Measurements from ENCODE around the gene LPP.

The LPP gene

GRCh38 chr3:188196232-188196990, 42.5 kb downstream of the LPP start:
- DNase-seq (ENCODE audit: low read depth in 2 of 2): no peak

DNA sequence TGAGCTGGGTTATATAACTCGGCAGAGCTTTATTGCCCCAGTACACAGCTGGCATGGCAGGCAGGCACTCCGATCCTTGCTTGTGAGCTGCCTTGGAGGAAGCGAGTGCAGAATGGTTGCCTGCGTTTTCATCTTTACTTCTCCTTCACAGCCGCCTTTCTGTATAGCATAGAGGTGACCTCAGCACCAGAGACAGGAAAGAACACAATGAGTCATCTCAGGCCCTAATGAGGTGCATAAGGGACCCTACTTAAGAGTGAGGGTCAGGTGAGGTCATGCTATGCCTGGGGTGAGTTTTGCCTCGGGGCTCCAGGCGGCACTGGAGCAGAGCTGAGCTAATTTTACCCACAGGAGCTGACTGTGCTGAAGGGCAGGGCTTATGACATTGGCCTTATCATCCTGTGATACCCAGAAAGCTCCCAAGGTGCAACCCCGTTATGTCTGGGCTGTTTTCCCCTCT, 43.5 kb downstream of the LPP start:
- DNase-seq (ENCODE audit: low read depth in 2 of 2): no peak

DNA sequence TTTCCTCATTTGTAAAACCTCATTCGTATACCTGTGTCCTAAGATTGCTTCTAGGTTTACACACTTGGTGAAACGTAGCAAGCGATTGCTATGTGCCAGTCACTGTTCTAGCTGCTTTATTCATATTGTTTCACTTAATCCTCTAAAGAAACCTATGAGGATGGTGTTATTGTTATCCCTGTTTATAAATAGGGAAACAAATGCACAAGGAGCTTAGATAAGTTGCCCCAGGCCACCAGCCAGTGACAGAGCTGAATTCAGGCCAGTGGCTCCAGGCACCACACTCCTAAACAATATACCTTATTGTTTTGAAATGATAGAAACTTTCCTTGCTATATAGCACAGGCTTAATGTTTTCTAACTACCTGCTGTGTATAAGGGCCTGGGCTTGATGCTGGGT, 44.0 kb downstream of the LPP start:
- DNase-seq (ENCODE audit: low read depth in 2 of 2): no peak

DNA sequence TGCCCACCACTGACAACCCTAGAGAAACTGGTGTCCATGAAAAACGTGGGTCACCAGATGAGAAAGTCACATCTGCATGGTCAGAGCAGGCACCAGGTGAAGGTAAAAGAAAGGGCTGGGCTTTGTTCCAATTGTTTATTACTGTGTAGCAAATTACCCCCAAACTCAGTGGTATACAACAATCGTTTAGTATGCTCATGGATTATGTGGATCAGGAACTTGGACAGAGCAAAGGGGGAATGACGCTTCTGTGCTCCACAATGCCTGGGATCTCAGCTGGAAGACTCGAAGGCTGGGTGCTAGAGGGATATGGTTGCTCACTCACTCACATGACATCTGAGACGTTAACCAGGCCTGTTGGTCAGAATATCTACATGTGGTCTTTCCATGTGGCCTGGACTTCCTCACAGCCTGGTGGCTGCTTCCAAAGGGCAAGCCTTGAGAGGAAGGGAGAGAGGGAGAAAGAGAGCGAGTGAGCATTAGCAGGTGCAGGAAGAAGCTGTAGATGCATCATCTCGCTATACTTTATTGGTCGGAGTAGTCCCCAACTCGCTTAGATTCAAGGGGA, 44.9 kb downstream of the LPP start:
- DNase-seq (ENCODE audit: low read depth in 2 of 2): no peak

DNA sequence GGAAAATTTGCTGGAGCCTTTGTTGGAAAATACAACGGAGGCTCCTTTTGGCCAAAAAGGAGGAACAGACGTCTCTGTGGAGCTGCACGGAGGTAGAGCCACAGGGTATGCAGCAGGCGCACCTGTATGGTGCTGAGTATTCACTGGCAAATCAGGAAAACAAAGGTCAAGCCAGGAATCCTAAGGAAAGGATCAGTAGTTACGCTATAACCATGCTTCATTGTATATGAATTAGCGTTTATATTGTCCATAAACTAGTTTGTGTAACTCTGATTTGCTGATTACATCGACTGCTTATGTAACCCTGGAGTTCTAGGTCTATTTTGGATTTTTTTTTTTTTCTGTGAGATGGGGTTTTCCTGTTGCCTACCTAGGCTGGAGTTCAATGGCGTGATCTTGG, 45.4 kb downstream of the LPP start:
- DNase-seq (ENCODE audit: low read depth in 2 of 2): no peak

DNA sequence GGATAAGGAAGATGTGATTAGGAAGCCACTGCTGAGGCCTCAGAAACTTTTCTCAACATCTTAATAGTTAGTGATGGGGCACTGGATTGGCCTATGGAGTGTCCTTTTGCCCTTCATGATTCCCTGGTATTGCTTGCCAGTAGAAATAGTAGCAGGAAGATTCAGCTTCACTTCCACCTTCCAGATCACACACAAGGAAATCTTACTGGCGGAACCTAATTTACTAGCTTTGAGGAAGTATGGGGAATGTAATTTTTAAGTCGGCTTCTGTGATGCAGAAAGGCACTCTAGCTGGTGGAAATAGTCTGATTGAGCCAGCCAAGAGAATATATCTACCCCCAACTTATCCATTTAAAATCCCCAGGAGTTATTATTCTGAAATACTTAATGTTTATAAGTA, 46.5 kb downstream of the LPP start:
- no peak for DNase-seq (ENCODE audit: low read depth in 2 of 2)

DNA sequence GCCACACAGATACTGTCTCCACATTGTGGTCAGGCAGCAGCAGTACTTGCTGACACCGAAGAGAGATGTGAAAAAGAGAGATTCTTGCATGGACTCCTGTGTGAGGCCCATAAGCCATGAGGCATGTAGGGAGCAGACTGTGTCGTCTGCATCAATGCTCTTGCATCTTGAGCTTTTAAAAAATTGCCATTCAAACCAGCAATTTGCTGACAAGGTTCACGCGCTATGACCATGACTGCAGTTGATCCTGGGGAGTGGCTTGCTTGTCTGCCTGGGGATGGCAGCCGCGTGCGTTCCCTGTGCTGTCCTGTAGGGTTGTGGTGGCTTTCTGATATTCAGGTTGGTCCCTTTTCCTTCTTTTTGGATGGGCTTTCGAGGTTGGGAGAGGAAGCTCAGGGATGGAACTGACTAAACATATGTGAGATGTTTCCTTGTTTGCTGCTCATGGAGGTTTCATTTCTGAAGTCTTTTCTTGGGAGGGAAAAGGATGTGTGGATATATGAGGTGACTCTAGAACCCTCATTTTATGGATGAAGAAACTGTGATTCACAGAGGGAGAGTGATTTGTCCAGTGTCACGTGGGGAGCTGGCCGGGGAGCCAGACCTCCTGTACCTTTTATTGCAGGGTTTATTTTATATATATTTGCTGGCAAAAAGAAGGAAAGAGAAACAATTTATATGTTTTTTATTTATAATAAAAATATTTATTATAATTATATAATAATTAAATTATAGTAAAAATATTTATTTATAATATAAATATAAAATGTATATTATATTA, 48.6 kb downstream of the LPP start:
- DNase-seq (ENCODE audit: low read depth in 2 of 2): no peak

GRCh38 chr3:188204526-188204925, 50.6 kb downstream of the LPP start:
- no peak for DNase-seq (ENCODE audit: low read depth in 2 of 2)

DNA sequence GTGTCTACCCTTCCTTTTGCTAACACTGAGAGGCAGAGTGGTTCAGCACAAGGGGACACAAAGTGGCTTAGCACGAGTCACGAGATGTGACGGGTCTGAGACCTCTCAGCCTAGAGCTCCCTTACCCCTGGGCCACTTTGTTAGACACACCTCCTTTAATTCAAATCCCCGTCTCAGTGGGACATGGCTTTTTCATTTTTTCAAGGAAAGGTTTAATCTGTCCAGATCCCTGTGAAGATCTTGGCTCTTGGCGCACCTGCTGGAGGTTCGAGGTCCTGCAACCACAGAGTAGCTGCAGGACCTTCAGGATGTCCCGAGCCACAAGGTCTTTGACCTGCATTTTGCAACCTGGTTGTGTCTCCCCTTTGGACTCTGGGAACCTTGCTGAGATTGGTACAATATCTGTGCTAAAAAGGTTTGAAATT, 52.0 kb downstream of the LPP start:
- no peak for DNase-seq (ENCODE audit: low read depth in 2 of 2)

GRCh38 chr3:188206787-188207186, 52.8 kb downstream of the LPP start:
- DNase-seq (ENCODE audit: low read depth in 2 of 2): no peak

DNA sequence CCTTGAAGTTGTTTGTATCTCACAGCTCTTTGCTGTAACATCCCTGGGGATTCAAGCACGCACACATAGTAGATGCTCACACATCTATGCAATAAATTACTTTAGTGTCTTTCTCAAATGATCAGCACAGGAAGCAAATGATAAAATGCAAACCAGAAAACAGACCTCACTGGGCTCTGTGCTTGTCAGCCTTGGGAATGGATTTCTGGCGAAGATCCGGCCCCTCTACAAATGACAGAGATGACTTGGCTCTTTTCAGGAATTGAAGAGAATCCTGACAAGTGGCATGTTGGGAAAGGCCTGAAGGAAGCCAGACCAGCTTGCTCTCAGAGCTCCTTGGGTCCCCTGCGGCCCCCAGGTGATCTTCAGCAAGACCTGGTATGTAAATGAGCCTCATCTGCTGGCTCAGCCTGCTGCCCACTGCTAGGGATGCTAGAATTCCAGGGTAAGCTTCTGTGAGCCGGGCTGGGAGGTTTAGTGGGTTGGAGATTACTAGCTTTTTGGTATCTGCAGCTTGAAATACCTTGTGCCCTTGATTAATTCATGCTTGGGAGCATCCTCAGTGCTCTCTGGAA, 54.1 kb downstream of the LPP start:
- no peak for DNase-seq (ENCODE audit: low read depth in 2 of 2)

GRCh38 chr3:188208516-188208981, 54.6 kb downstream of the LPP start:
- DNase-seq (ENCODE audit: low read depth in 2 of 2): no peak

DNA sequence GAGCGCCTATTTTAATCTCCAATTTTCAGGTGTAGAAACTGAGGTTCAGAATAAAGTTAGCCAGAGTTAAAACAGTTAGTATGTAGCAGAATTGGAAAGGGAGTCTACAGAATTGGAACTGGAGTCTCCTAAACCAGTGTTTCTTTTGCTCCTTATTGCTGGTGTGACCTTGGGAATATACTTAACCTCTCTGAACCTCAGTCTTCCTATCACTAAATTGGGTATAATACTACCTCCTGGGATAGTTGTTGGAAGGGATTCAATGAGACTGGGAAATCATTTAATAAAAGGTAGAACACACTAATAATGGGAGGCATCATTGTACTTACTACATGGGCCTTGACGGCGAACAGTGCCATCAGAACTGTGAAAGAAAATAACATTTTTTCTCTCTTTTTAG, 55.1 kb downstream of the LPP start:
- no peak for DNase-seq (ENCODE audit: low read depth in 2 of 2)

DNA sequence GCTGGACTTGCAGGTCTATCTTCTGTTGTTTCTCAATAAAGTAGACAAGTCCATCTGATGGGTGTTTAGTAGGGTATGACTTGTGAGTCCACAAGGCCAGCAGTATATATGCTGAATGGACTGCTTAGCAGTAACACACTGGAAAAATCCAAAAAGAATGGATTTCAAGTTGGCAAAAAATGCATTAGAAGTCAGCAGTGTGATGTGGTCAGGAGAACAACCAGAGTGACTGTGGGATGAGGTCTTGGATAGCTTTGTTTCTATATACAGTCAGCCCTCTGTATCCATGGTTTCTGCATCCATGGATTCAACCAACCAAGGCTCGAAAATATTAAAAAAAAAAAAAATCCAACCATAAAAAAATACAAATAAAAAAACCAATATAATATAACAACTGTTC, 55.8 kb downstream of the LPP start:
- no peak for DNase-seq (ENCODE audit: low read depth in 2 of 2)

- no peak for DNase-seq (ENCODE audit: low read depth in 2 of 2)
These were observed 57.5 kb downstream of the LPP start for GRCh38 chr3:188211476-188211875.

- no peak for DNase-seq (ENCODE audit: low read depth in 2 of 2)
These were observed 58.5 kb downstream of the LPP start for GRCh38 chr3:188212308-188212969.

DNA sequence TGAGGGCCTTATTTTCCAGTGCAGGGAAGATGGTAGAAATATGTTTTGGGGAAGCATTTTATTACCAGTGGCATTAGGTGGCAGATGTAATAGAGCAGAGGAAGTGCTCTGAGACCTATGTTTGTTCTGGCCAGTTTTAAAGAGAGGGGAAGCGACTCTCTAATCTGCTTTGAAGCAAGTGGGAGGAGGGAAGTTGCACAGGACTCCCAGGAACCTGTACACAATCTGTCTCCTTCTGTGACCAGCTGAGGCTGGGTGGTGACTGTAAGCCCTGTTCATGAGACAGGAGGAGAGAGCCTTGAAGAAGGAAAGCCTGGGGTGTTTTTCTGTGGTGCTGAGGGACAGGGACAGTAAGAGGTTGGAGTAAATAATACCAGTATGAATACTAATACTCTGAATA, 60.5 kb downstream of the LPP start:
- no peak for DNase-seq (ENCODE audit: low read depth in 2 of 2)

DNA sequence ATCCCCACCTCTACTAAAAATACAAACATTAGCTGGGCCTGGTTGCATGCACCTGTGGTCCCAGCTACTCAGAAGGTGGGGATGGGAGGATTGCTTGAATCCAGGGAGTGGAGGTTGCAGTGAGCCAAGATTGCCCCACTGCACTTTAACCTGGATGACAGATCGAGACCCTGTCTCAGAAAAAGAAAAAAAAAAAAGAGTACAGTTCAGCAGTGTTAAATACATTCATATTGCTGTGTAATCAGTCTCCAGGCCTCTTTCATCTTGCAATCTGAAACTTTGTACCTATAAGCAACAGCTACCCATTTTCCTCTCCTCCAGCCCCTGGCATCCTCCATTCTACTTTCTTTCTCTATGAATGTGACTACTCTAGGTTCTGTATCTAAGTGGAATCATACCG, 61.2 kb downstream of the LPP start:
- no peak for DNase-seq (ENCODE audit: low read depth in 2 of 2)

- DNase-seq (ENCODE audit: low read depth in 2 of 2): no peak
These were observed 63.1 kb downstream of the LPP start for GRCh38 chr3:188217011-188217463.

GRCh38 chr3:188217726-188218125, 63.8 kb downstream of the LPP start:
- no peak for DNase-seq (ENCODE audit: low read depth in 2 of 2)

GRCh38 chr3:188218603-188219002, 64.6 kb downstream of the LPP start:
- no peak for DNase-seq (ENCODE audit: low read depth in 2 of 2)

DNA sequence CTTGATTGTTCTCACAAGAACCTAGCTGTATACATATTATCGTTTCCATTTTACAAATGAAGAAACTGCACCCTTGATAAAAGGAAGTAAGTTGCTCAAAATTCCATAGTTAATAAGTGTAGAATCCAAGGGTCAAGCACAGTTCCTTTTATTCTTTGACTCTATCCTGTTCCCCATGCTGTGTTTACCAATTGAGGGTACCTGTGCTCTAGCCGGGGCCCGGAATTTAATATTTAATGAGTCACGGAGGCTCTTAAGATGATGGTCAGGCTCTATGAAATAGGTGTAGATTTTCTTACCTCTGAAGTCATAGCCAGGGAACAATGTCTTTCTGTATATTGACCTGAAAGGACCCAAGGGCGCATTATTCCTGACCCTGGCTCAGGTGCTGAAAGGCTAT, 65.2 kb downstream of the LPP start:
- no peak for DNase-seq (ENCODE audit: low read depth in 2 of 2)
